Putamen (tissue), 1 donor: ENCODE data around the gene TDRD5.
"Not testable (repeated sequence)": the region's sequence is repeated elsewhere in the genome, so short reads cannot be mapped to it uniquely, and the experiment has no call there.

ENCODE experiments used
- DNase-seq: peaks from one replicate; pipeline ENCODE4 v3.0.0-alpha.2; 2016; ENCODE audit warnings: low spot score

Gene TDRD5

DNA sequence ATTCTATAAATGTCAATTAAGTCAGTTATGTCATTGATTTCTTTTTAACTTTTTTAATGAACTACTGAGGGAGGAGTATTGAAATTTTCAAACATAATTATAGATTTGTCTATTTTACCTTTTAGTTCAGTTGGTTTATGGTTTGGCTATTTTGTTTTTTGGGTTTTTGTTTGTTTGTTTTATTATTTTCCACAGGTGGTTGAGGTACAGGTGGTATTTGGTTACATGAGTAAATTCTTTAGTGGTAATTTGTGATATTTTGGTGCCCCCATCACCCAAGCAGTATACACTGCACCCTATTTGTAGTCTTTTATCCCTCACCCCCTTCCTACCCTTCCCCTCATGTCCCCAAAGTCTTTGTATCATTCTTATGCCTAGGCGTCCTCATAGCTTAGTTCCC lies 9.5 kb downstream of the TDRD5 start:
- DNase-seq, result no peak

GRCh38 chr1:179612361-179612760 lies 20.7 kb downstream of the TDRD5 start:
- DNase-seq, result no peak

DNA sequence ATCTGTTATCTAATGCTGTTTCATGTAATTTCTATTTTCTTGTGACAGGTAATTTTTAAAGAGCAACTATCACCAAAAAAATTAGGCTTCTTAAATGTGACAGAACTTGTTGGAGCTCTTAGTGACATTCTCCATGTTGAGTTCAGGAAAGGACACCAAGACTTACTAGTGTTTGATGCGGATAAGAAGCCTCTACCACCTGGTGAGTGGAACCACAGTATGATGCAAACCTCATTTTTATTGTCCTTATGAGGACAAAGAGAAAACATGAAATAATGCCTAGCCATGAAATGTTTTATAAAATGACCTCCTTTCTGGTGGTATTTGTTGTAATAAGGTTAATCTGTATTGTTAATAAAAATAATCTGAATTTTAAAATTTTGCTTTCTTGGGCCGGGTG lies 39.1 kb downstream of the TDRD5 start:
- no peak for DNase-seq

DNA sequence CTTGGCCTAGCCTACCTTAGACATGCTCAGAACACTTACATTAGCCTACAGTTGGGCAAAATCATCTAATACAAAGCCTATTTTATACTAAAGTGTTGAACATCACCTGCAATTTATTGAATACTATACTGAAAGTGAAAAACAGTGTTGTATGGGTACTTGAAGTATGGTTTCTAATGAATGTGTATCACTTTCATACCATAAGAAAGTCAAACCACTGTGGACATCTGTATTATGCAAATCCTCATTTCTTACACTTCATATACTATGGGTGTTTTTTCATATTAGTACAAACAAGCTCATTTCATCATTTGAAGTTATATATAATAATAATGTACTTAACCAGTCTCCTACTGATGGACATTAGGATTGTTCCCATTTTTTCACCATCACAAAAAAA lies 41.2 kb downstream of the TDRD5 start:
- DNase-seq, result no peak

GRCh38 chr1:179637211-179637860 lies 45.7 kb downstream of the TDRD5 start:
- DNase-seq, result no peak

DNA sequence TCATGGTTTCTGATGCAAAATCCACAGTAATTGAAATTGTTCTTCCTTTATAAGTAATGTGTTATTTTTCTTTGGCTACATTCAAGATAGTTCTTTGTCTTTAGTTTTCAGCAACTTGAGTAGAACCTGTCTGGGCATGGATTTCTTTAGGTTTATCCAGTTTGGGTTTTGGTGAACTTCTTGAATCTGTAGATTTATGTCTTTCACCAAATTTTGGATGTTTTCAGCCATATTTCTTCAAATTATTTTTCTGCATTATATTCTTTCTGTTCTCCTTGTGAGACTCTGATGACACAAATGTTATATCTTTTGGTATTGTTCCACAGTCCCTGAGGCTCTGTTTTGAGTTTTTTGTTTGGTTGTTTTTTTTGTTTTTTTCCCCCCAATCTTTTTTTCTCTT lies 69.4 kb downstream of the TDRD5 start:
- DNase-seq, result no peak

DNA sequence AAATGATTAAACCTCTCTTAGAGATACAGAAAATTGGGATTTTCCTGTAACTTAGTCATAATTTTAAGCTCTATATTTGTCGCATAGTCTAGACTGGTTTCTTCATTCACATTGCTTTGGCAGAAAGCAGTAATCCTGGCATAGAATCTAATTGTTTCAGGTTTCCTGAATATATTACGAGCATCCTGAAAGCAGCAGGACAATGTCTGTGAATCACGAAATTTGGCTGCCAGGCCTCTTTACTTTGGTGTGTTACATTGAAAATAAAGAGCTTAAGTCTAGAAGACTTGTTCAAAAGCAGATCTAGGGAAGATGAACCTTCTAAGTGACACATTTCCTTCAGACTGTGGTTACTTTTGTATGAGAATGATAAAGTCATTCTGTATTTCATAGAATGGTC lies 72.2 kb downstream of the TDRD5 start:
- DNase-seq, result no peak

DNA sequence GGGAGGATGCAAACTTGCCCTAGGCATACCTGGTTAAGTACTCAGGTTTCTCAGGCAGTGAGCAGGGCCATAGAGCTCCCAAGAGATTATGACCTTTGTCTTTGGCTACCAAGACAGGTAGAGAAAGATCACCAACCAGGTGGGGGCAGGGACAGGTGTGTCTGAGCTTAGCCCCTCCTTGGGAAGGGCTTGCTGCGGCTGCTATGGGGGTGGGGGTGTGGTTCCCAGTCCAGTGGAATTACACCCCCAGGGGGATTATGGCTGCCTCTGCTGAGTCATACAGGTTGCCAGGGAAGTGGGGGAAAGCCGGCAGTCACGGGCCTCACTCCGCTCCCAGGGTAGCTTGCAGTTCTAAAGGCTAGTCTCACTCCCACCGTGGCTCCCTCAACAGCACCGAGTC lies 86.2 kb downstream of the TDRD5 start:
- no peak for DNase-seq

GRCh38 chr1:179694530-179694929 lies 102.9 kb downstream of the TDRD5 start:
- not testable (repeated sequence) for DNase-seq

- DNase-seq, result no peak
Measured at GRCh38 chr1:179702946-179703539, 111.4 kb downstream of the TDRD5 start.

- peak; percentile 59 for DNase-seq
Measured at GRCh38 chr1:179706339-179706941, 114.8 kb downstream of the TDRD5 start.

DNA sequence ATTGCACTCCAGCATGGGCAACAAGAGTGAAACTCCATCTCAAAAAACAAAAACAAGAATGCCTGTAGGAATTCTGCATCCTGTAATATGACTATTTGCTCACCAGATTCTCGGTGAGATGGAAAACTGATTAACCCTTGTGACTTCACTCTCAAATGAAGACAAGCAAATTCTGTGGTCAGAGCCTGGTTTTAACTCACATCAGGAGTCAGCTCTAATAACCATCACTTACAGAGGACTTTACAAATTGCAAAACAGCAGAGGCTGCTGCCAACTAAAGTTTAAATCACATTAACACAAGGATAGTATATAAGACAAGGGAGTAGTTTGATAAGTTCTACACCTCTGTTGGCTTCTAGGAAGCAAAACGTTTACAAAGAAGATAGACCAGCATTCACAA lies 115.8 kb downstream of the TDRD5 start:
- DNase-seq, result no peak

- DNase-seq, result no peak
Measured at GRCh38 chr1:179708434-179709195, 117.0 kb downstream of the TDRD5 start.

DNA sequence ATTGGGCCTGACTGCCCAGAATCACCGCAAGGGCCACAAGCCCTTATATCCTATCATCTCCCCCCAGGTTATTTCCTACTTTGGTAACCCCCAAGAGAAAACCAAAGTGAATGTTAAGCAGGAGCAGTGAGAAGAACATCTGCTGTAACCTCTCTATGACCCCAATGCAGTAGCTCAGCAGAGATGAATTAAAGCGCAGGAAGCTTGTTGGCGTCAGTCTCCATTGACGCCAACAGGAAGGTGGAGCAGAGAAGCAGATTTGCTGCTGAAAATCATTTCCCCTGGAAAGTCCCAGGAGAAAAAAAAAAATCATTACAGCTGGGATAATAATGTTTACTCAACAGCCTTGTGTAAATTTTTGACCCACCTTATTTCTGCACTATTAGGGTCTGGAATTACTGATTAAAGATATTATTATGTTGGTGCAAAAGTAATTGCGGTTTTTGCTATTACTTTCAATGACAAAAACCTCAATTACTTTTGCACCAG lies 118.3 kb downstream of the TDRD5 start:
- DNase-seq, result peak; percentile 55

- DNase-seq, result no peak
Measured at GRCh38 chr1:179714159-179714558, 122.5 kb downstream of the TDRD5 start.

DNA sequence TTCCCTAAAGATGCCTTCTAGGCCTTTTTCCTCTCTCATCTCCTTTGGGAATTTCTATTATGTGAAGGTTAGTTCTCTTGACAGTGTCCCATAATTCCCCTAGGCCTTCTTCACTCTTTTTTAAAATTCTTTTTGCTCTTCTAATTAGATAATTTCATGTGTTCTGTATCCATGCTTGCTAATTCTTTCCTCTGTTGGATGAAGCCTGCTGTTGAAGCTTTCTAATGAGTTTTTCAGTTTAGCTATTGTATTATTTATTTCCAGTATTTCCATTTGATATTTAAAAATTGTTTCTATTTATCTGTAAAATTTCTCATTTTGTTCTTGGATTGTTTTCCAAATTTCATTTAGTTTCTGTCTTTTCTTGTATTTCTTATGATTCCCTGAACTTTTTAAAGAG lies 123.0 kb downstream of the TDRD5 start:
- no peak for DNase-seq

- no peak for DNase-seq
Measured at GRCh38 chr1:179719272-179719671, 127.6 kb downstream of the TDRD5 start.

DNA sequence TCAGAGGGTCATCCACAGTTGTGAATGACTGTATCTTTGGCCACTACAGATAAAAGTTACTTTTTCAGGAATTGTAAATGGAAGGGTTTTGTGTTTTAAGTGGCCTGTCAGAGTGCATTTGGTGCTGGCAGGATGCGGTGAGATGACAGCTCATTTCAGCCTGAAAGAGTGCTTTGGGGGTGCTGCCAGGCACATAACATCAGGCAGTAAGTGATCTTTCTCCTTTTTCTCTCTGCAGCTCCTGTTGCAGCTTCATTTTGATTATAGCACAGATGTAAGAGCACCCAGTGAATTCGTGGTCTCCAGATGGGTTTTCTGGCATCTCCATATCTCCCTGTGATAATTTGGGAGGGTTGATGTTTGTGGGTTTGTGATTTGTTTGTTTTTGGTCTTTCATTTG lies 136.6 kb downstream of the TDRD5 start:
- no peak for DNase-seq

- no peak for DNase-seq
Measured at GRCh38 chr1:179729881-179730280, 138.2 kb downstream of the TDRD5 start.

DNA sequence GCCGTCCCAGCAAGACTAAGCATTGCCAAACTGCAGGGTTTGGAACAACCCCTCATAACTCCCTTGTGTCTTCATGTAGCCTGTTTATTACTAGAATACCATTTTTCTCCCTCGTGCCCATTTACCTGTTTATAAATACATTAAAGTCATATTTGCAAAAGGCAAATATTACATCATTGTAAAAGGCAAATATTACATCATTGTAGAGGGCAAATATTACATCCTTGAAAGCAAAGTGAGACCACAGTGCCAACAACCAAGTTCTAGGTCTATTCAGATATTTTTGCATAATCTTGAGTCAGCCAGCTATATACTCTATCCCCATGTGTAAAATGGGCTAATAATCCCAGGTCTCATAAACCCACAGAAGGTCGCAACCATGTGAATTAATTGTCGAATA lies 140.0 kb downstream of the TDRD5 start:
- DNase-seq, result no peak
